Measurements from ENCODE around the gene ACAD10.
"Not testable (repeated sequence)": the region's sequence is repeated elsewhere in the genome, so short reads cannot be mapped to it uniquely, and the experiment has no call there.

Gene ACAD10
- 16.4 to 49.0 (median 41.5) reads per million in 3 experiments for total RNA-seq

GRCh38 chr12:111685811-111686573 lies at the start of gene ACAD10, which contains the start of gene BRAP:
Gene ACAD10 (plus strand): TSS chr12:111686053. CDS start chr12:111692710, 6,657 bp downstream.
Gene BRAP (minus strand): TSS chr12:111685956. CDS start chr12:111685792, 164 bp downstream.
- peak; percentile 94 for DNase-seq

DNA sequence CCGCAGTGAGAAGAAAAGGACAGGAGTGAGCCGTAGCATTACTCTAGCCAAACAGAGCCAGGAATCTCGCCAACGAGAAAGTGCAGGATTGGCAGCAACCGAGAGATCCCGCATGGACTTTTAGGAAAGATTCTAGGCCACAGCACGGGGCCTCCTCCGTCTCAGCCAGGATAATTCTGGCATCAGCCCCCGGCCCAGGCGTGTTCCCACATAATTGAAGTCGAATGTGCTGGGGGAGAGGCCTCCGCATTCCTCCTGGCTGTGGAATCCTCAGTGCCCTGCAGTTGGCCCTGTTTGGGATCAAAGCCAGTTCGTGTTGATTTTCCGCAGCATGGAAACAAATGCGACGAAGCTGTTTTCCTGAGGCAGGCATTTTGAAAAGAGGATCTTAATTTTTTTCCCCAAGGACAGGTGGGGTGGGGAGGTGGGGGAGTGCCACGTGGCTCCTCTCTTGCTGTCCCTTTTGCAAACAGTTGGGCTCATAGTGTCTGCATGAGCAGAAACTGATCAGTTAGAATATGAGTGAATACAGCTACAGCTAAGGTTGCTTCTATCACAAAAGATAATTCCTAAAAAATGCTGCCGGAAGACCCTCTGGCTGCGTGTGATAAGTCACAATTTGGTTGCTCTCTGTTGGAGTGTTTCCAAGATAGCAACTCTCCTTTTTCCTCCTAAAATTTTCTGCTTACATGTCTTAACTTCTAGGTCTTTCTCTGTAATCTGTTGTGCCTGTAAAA lies 49.5 kb upstream of the ACAD10 start:
- no peak for DNase-seq

DNA sequence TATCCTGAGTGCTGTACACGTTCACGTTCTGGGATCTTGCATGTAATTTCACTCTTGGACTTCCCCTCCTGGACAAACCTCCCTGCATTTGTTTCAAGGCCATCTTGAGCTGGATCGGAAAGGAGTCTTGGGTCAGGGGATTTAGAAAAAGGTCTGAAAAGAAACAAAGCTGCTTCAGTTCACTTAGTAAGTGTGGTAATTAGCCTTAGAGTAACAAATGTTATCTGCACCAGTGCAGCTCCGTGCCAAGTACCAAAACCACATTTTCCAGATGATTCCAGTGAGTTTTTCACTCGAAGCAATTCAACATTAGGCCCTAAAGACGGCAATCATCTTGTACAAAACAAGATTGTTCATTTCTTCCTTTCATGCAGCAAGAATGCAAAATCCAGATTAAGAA lies 47.3 kb upstream of the ACAD10 start:
- DNase-seq, result no peak

DNA sequence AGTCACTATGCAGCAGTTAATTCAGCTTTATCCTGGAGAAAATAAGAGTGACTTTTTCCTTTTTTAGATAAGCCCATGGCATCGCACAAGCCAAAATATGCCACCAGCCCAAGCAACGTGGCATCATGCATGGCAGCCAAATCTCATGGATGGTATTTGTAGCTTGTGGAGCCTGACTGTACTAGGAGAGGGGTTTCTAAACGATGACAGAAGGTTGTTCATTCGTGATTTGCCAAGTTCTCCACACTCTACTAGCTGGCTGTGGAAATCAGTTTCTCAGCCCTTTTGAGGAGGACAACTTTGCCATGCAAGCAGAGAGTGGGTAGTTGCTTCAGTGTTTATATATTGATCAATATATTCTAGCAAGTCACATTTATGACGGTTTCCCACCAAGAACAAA lies 45.3 kb upstream of the ACAD10 start:
- no peak for DNase-seq

DNA sequence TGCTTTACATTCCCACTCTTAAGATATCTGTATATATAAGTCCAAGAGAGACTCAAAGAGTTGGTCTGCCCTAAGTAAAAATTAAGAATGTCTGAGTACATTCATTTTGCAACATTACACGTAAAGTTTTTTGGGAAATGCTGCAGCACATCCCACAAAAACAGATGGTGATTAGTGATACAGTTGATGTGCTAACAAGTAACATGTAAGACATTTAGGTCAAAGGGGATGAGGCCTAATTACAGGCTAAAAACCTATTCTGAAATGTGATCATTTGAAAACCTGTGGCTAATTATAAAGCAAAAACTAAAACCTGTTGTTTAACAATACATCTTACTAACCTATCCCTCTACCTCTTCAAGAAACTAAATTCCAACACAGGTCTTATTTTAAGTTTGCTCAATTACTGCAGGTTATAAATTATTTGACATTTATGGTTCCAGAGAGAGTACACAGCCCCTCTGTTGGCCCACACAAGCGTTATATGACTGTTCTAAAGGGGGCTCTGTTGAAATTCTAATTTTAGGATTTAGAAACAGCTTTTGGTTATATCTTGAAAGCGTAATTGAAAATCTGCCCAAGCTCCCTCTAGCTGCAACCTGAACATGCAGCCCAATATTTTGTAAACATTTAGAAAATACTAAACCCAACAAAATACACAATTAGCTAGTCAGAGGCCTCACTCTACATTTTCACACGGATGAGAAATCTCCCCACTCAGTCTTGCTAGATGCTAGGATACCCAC lies 43.0 kb upstream of the ACAD10 start:
- DNase-seq, result no peak

DNA sequence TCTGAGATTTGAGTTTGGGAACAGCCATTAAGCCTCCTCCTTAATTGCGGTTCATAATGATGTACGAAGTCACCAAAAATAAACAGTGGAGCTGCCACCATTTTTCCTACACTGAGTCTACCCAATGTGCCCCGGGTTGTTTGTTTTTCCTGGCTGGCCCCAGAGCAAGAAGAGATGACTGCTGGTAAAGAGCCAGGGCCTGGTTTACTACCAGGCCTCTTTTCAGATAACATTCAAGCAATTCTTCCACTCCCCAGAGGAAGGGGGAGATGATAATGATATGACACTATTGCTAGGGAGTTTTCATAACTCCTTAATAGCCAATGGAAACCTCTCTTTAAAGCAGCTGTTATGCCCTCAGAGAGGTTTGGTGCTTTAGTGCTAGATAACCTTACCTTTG lies 42.4 kb upstream of the ACAD10 start:
- DNase-seq, result no peak

- no peak for DNase-seq
Measured at GRCh38 chr12:111645433-111645832, 40.4 kb upstream of the ACAD10 start.

- DNase-seq, result no peak
Measured at GRCh38 chr12:111650912-111651311, 34.9 kb upstream of the ACAD10 start.

DNA sequence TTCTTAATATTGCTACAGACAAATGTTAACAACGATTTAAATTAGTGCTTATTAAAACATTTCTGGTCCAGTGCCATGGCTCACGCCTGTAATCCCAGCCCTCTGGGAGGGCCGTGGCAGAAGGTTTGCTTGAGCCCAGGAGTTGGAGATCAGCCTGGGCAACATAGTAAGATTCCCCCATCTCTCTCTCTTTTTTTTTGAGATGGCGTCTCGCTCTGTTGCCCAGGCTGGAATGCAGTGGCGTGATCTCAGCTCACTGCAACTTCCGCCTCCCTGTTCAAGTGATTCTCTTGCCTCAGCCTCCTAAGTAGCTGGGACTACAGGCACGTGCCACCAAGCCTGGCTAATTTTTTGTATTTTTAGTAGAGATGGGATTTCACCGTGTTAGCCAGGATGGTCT lies 33.3 kb upstream of the ACAD10 start:
- DNase-seq, result not testable (repeated sequence)

- no peak for DNase-seq
Measured at GRCh38 chr12:111653596-111653995, 32.3 kb upstream of the ACAD10 start.

- DNase-seq, result no peak
Measured at GRCh38 chr12:111655356-111655755, 30.5 kb upstream of the ACAD10 start.

DNA sequence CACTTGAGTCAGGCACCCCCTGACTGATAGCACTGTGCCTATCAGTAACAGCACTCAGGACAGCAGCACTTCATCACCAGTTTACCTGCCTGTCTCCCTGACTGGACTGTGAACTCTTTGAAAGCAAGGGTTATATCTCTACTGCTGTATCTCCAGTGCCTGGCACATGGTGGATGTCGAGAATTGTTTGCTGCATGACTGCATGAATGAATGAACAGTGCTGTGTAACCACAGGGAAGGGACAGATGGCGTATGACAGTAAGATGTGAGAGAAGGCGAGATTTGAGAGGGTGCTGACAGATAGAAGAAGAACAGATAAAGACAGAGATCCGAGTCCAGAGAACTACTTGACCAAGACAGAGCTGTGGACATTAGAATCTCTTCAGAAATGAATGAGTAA lies 29.8 kb upstream of the ACAD10 start:
- DNase-seq, result no peak

DNA sequence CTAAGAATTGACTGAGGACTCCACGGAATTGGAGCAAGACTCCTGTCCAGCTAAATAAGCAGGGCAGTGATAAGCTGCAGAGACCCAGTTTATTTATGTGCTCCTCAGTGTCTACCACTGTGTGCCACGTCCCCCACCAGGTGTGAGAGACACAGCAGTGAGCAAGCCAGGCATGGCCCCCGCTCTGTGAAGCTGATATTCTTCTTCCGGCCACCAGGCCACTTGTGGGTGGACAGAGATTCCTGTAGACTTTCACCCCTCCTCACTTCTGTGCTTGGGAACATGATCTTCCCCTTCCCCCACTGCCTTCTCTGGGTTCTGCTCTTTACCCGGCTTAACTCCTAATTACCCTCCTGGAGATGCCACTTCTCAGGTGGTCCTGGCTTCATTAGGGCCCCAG lies 21.4 kb upstream of the ACAD10 start:
- DNase-seq, result no peak

DNA sequence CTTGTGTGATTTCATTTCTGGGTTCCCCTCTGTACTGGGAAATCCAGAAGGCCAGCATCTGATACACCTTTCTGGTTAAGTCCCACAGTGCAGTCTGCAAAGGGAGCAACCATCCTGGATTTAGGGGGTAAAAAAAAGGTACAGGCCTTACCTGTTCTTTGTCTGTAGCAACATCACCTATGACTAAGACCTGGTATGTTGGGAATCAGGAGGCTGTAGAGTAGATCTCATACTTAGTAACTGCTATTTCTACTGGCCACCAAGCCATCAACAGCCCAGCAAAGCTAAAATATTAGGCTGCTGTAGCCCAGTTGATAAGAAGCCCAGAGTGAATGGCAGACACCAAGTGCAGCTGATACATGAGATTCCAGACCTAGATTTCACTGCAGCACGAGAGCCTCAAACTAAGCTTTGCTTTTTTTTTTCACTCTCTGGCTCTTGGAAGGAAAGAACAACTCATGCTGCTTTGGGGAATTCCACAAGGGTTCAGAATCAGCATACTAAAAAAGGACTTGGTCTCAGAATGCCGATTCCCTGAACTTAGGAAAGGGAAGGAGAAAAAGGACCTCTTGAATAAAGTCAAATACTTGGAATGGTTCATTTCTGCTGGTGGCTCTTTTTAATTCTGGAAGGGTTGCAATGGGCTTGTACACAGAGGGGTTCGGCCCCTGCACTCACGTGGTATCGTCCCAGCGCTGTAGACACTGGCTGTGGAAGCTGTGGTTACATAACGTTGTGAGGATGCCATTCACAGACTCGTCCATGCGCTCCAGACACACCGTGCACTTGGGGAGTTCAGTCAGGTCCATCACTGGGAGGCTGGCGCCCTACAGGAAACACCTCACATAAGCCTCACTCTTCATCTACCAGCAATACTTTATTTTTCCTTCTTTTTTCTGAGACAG lies 20.6 kb upstream of the ACAD10 start:
- no peak for DNase-seq

DNA sequence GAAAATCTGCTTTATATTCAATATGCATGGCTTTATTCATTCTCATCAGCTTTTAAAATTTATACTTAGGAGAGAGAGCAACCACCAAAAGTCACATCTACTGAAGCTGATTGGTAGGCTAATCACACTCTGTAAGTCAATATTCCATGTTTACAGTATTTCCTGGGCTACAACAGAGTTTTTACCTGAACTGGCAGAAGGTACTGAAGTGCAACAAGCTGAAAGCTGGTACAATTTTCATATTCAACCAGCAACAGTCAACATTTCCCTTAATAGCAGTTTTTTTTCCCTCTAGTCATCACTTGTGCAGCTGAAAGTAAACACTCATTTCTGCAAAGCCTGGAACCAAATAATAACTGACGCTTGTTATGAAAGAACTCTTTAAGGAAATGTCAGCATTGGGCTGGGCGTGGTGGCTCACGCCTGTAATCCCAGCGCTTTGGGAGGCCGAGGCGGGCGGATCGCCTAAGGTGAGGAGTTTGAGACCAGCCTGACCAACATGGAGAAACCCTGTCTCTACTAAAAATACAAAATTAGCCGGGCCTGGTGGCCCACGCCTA lies 13.0 kb upstream of the ACAD10 start:
- no peak for DNase-seq

DNA sequence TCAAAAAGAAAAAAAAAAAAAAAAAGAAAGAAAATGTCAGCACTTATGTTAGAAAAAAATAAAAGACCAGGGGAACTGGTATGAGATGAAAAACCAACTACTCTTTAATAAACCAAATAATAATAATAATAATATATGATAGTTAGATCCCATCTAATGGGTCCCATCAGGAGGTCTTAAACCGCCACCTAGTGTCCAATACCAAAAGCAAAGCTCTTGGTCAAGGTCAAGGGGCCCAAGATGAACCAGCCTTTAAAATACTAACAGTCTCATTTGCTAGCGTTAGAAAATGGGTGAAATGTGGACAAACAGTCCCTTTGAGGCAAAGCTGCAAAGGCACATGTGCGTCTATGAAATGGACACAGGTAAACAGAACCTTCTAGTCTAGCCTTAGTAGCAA lies 12.3 kb upstream of the ACAD10 start:
- no peak for DNase-seq

GRCh38 chr12:111677186-111677585 lies 8.7 kb upstream of the ACAD10 start:
- no peak for DNase-seq

GRCh38 chr12:111684485-111685198 lies 1.2 kb upstream of the ACAD10 start:
- DNase-seq, result not testable (repeated sequence)

GRCh38 chr12:111685322-111685810 lies 487 bp upstream of the ACAD10 start:
- DNase-seq, result no peak

- peak; percentile 3 for DNase-seq
Measured at GRCh38 chr12:111686574-111687105, 787 bp downstream of the ACAD10 start.

DNA sequence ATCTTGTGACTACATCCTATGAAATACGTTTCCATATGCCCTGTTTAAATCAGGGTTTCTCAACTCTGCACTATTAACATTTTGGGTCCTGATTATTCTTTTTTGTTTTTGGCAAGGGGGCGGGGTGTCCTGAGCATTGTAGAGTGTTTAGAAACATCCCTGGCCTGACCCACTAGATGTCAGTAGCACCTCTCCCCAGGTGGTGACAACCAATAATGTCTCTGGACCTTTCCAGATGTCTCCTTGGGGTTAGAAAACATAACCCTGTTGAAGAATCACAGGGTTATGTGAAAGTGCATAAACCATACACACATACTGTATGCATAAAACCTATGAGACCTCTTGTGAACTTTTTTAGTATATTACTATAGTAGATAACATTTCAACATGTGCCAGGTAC lies 1.4 kb downstream of the ACAD10 start:
- no peak for DNase-seq

Measured in central memory CD4-positive, alpha-beta T cell (primary cell).